Spinal cord (tissue), 10 donors: ENCODE results near the gene HTRA1. TPM values are rescaled to one million over a fixed set of nuclear protein-coding genes. Genes with fewer than 3 reads are reported as not detected.

ENCODE experiments used
- DNase-seq, 6 donors: peaks; one replicate each; pipeline versions ENCODE4 v3.0.0 to v3.0.0-alpha.2; 2013 to 2015; ENCODE audit warnings: low spot score in 6 of 6, low read depth in 4 of 6
- H3K27ac ChIP-seq: one replicate; pipeline ENCODE4 v1.5.1; 2013; ENCODE audit warnings: low read depth, low read length, control low read depth
- H3K27me3 ChIP-seq: one replicate; pipeline ENCODE4 v1.6.1; 2013; ENCODE audit warnings: low read length; ENCODE audit not compliant: control insufficient read depth, insufficient read depth
- H3K36me3 ChIP-seq: one replicate; pipeline ENCODE4 v1.6.1; 2013; ENCODE audit warnings: low read length; ENCODE audit not compliant: control insufficient read depth, insufficient read depth
- H3K4me1 ChIP-seq: one replicate; pipeline ENCODE4 v1.6.1; 2013; ENCODE audit warnings: low read length; ENCODE audit not compliant: control insufficient read depth, insufficient read depth
- H3K4me3 ChIP-seq: one replicate; pipeline ENCODE4 v1.5.1; 2013; ENCODE audit warnings: low read depth, low read length, control low read depth
- H3K9me3 ChIP-seq: one replicate; pipeline ENCODE4 v1.6.1; 2013; ENCODE audit warnings: low read length; ENCODE audit not compliant: control insufficient read depth, insufficient read depth
- WGBS: methylation state at CpG from one replicate; pipeline ENCODE4 v1.1.5; 2013; ENCODE audit warnings: missing lambda C conversion rate; ENCODE audit not compliant: insufficient coverage; 5-methylcytosine and 5-hydroxymethylcytosine counted together
- polyA plus RNA-seq, 2 donors: library from polyadenylated mRNA; unstranded; fragments of 120-200 nt; gene quantifications; one replicate each; pipeline ENCODE4 v1.2.1, GENCODE V29; 2013; ENCODE audit not compliant: insufficient read length in 2 of 2
- total RNA-seq, 2 donors: library from RNA; depleted of rRNA in 1 of 2; stranded (reverse); fragments of 120-200 nt in 1 of 2; fragments of >200 nt in 1 of 2; gene quantifications; one replicate each; pipeline versions ENCODE4 v1.2.3 to v1.2.4, GENCODE V29; 2013 to 2014
- donor health status: healthy.

HTRA1 gene
- total and polyA plus RNA-seq, 4 donors: 150 to 243 (median 170) TPM

- H3K36me3 ChIP-seq: peaks cover 3% of the 10 kb centered on the region
- H3K4me1 ChIP-seq: peaks cover 50% of the 10 kb centered on the region
- H3K27me3 ChIP-seq: peaks cover 18% of the 10 kb centered on the region
- no peaks in the 10 kb centered on the region for H3K9me3 ChIP-seq
- WGBS: 11% methylated on average over 42 of the region's 47 CpGs
- H3K4me3 ChIP-seq: peak overlapping the region; percentile 62
- H3K27ac ChIP-seq: peak overlapping the region; percentile 69
- peak in 2 of 6 donors; percentile 45 to 82 for DNase-seq
These were observed 1.4 kb downstream of the HTRA1 start for GRCh38 chr10:122462533-122463465.

GRCh38 chr10:122463466-122464249 is 2.3 kb downstream of the HTRA1 start:
- WGBS: 47% methylated on average over 12 of the region's 17 CpGs
- Histone ChIP-seq H3K27ac (no peak overlapping the region), H3K4me1 (peaks cover 41% of the 10 kb centered on the region), H3K36me3 (peaks cover 3% of the 10 kb centered on the region), H3K9me3 (no peaks in the 10 kb centered on the region), H3K27me3 (peaks cover 11% of the 10 kb centered on the region), H3K4me3 (peak overlapping the region; percentile 62)
- peak in 1 of 6 donors; percentile 57 for DNase-seq

- no peak for DNase-seq
- Histone ChIP-seq H3K4me1 (peaks cover 37% of the 10 kb centered on the region), H3K9me3 (no peaks in the 10 kb centered on the region), H3K4me3 (no peak overlapping the region), H3K36me3 (peaks cover 3% of the 10 kb centered on the region), H3K27me3 (peaks cover 6% of the 10 kb centered on the region), H3K27ac (no peak overlapping the region)
- WGBS: 43% methylated on average over 4 of the region's 4 CpGs
These were observed 2.8 kb downstream of the HTRA1 start for GRCh38 chr10:122464250-122464510.

- Histone ChIP-seq H3K9me3 (no peaks in the 10 kb centered on the region), H3K27ac (no peak overlapping the region), H3K27me3 (peaks cover 4% of the 10 kb centered on the region), H3K4me1 (peaks cover 42% of the 10 kb centered on the region), H3K36me3 (peaks cover 3% of the 10 kb centered on the region), H3K4me3 (no peak overlapping the region)
- 64% methylated on average over 9 of the region's 11 CpGs for WGBS
- DNase-seq: peak in 1 of 6 donors; percentile 34
These were observed 3.2 kb downstream of the HTRA1 start for GRCh38 chr10:122464586-122464985.

GRCh38 chr10:122465401-122466040 is 4.2 kb downstream of the HTRA1 start:
- DNase-seq: no peak
- no peak overlapping the region for H3K27ac ChIP-seq
- WGBS: 76% methylated on average over 4 of the region's 6 CpGs
- no peaks in the 10 kb centered on the region for H3K9me3 ChIP-seq
- no peak overlapping the region for H3K4me3 ChIP-seq
- H3K36me3 ChIP-seq: peaks cover 3% of the 10 kb centered on the region
- peaks cover 36% of the 10 kb centered on the region for H3K4me1 ChIP-seq
- H3K27me3 ChIP-seq: peaks cover under 1% of the 10 kb centered on the region

- Histone ChIP-seq H3K9me3 (no peaks in the 10 kb centered on the region), H3K27me3 (no peaks in the 10 kb centered on the region), H3K4me3 (no peak overlapping the region), H3K27ac (no peak overlapping the region), H3K36me3 (peaks cover 3% of the 10 kb centered on the region), H3K4me1 (peaks cover 30% of the 10 kb centered on the region)
- DNase-seq: no peak
- 82% methylated on average over 5 of the region's 8 CpGs for WGBS
These were observed 5.6 kb downstream of the HTRA1 start for GRCh38 chr10:122466951-122467381.

- WGBS: 88% methylated on average over 3 of the region's 6 CpGs
These were observed 6.3 kb downstream of the HTRA1 start for GRCh38 chr10:122467701-122468100.

GRCh38 chr10:122468307-122468925 is 7.1 kb downstream of the HTRA1 start:
- H3K4me3 ChIP-seq: no peak overlapping the region
- H3K9me3 ChIP-seq: no peaks in the 10 kb centered on the region
- H3K27ac ChIP-seq: no peak overlapping the region
- WGBS: 73% methylated on average over 3 of the region's 5 CpGs
- H3K36me3 ChIP-seq: peaks cover 3% of the 10 kb centered on the region
- DNase-seq: no peak
- peaks cover 22% of the 10 kb centered on the region for H3K4me1 ChIP-seq
- no peaks in the 10 kb centered on the region for H3K27me3 ChIP-seq

More at GRCh38 chr10:122467701-122468100, 6.3 kb downstream of the HTRA1 start:
- no peaks in the 10 kb centered on the region for H3K27me3 ChIP-seq
- no peaks in the 10 kb centered on the region for H3K9me3 ChIP-seq
- peaks cover 3% of the 10 kb centered on the region for H3K36me3 ChIP-seq
- DNase-seq: no peak
- H3K4me3 ChIP-seq: no peak overlapping the region
- H3K4me1 ChIP-seq: peaks cover 29% of the 10 kb centered on the region
- no peak overlapping the region for H3K27ac ChIP-seq
